Activated CD4-positive, alpha-beta T cell treated with anti-CD3 and anti-CD28 coated beads, Interleukin-2, amount 50 U/mL, for 16 hours (primary cell): ENCODE data around the gene CAPG.
A peak's percentile ranks its signal among the peaks of the same experiment; 100 is the strongest.

Experiments
- DNase-seq: peaks from one replicate; pipeline ENCODE4 v3.0.0-alpha.2; 2020

CAPG gene

DNA sequence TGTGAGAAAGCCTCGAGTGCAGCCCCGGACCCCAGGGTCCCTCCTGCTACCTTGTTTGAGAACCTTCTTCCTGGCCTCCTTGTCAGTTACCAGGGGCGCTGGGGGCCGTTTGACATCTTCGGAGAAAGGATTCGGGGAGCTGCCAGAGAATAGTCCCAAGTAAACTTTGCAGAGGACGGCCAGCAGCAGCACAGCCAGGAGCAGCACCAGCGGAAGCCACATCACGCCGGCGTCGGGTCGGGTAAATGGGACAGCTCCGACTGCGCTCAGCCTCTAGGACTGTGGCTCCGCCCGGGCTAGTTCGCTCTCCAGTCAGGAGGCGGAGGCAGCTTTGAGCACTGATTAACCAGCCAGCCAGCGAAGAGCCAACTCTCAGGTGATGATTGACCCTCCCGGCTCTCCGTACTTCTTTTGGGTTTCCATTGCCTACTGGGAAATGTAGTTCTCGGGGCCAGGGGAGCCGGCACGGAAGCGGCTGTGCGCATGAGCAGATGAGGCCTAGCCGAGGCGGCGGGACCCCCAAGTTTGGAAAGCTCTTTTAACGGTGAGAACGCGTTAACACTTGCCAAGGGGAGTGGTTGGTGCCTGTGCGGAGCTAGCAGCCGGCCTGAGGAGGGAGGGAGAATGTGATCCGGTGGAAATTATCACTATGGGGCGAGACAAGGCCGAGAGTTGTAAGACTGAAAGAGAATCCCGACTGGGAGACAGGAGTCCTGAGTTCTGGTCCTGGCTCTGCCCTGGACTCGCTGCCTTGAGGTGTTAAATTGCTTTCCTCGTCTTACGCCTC lies 55.7 kb downstream of the CAPG start, which contains the start of the genes ELMOD3 and RETSAT:
Gene ELMOD3 (plus strand): TSS at position 484 of the 787 bp plus-strand sequence. CDS start 2,430 bp downstream, outside the sequence.
Gene RETSAT (minus strand): TSS at position 243 of the 787 bp plus-strand sequence. CDS start 21 bp downstream, at position 222.
- peak; percentile 99 for DNase-seq

GRCh38 chr2:85353876-85354285 lies 56.3 kb downstream of the CAPG start:
- DNase-seq: peak; percentile 13

- no peak for DNase-seq
Observed at GRCh38 chr2:85347599-85347998, 62.6 kb downstream of the CAPG start.
